CD4-positive, alpha-beta T cell (primary cell): ENCODE results near the gene CAMSAP1. TPM values are rescaled to one million over a fixed set of nuclear protein-coding genes. Genes with fewer than 3 reads are reported as not detected.

ENCODE experiments used
- ATAC-seq: fragments of 200-7000 bp; cut with Tn5 transposase; one replicate; pipeline ENCODE4 v1.10.0; 2022; ENCODE audit warnings: mild to moderate bottlenecking; ENCODE audit not compliant: poor library complexity
- CTCF ChIA-PET: fragments of 350-600 bp; sonication (Branson Sonifier 250); formaldehyde crosslinking; loops from one replicate; lab custom pipeline; 2021; ENCODE audit warnings: antibody characterized with exemption, inconsistent platforms; lab: Charles Lee
- POLR2A ChIA-PET: fragments of 350-600 bp; sonication (Branson Sonifier 250); formaldehyde crosslinking; loops from one replicate; lab custom pipeline; 2021; ENCODE audit warnings: antibody characterized with exemption, inconsistent platforms; lab: Charles Lee
- DNase-seq, 14 experiments: peaks; one replicate each; pipeline ENCODE4 v3.0.0-alpha.2; 2013 to 2020; ENCODE audit warnings: mixed read lengths in 2 of 14
- H3K27ac ChIP-seq, 2 donors: one replicate each; pipeline versions ENCODE4 v1.5.1 to v1.7.0; 2013; ENCODE audit warnings: low read length in 2 of 2, low read depth in 1 of 2, mild to moderate bottlenecking in 1 of 2
- H3K27me3 ChIP-seq, 2 experiments: 1 replicate in 1 of 2; 2 replicates in 1 of 2; pipeline versions ENCODE4 v1.6.1 to v1.7.0; 2013; ENCODE audit warnings: low read length in 2 of 2, control low read depth in 1 of 2, mild to moderate bottlenecking in 1 of 2, moderate library complexity in 1 of 2; ENCODE audit not compliant: insufficient read depth in 2 of 2, control insufficient read depth in 1 of 2
- H3K36me3 ChIP-seq: one replicate; pipeline ENCODE4 v1.6.1; 2013; ENCODE audit warnings: low read length, control low read depth; ENCODE audit not compliant: insufficient read depth
- H3K4me1 ChIP-seq: one replicate; pipeline ENCODE4 v1.6.1; 2013; ENCODE audit warnings: low read length, control low read depth; ENCODE audit not compliant: insufficient read depth
- H3K4me3 ChIP-seq: one replicate; pipeline ENCODE4 v1.5.1; 2013; ENCODE audit warnings: mild to moderate bottlenecking, low read length, moderate library complexity
- H3K9me3 ChIP-seq, 2 experiments: 1 replicate in 1 of 2; 2 replicates in 1 of 2; pipeline versions ENCODE4 v1.6.1 to v1.7.0; 2013; ENCODE audit warnings: low read length in 2 of 2, mild to moderate bottlenecking in 2 of 2, control low read depth in 1 of 2, moderate library complexity in 1 of 2; ENCODE audit not compliant: control insufficient read depth in 1 of 2, insufficient read depth in 1 of 2
- H3K27ac Mint-ChIP-seq: one replicate; pipeline ENCODE4 v1.8.0; 2020; ENCODE audit warnings: mixed read lengths
- H3K27me3 Mint-ChIP-seq: one replicate; pipeline ENCODE4 v1.8.0; 2021; ENCODE audit warnings: mixed read lengths
- H3K36me3 Mint-ChIP-seq: one replicate; pipeline ENCODE4 v1.8.0; 2021; ENCODE audit warnings: low read depth, mixed read lengths
- H3K4me1 Mint-ChIP-seq: one replicate; pipeline ENCODE4 v1.8.0; 2021; ENCODE audit warnings: low read depth, mixed read lengths
- H3K4me3 Mint-ChIP-seq: one replicate; pipeline ENCODE4 v1.8.0; 2020; ENCODE audit warnings: mild to moderate bottlenecking, mixed read lengths
- H3K9me3 Mint-ChIP-seq: one replicate; pipeline ENCODE4 v1.8.0; 2020; ENCODE audit warnings: mixed read lengths
- intact Hi-C, 2 experiments: fragments of 100-400 bp; cut with DNase I in 1 of 2; cut with micrococcal nuclease in 1 of 2; formaldehyde crosslinking; loops; one replicate each; pipeline versions ENCODE4 v1.15.1 to v1.9.0; 2023 to 2025; cut with DNase I, micrococcal nuclease
- total RNA-seq, 174 experiments: library from RNA in 2 of 174; stranded (reverse) in 2 of 174; gene quantifications; one replicate each; pipeline ENCODE4 v1.2.3 and lab custom pipeline; 2021 to 2026
- TF ChIP-seq, protein P1 (sequence below): fragments of 200-600 bp; IDR thresholded peaks from one replicate; pipeline ENCODE4 v1.8.0; 2022; ENCODE audit warnings: antibody characterized with exemption, mild to moderate bottlenecking

Gene CAMSAP1
- total RNA-seq, 2 experiments from 2014 or later = 16.8 to 18.2 TPM

DNA sequence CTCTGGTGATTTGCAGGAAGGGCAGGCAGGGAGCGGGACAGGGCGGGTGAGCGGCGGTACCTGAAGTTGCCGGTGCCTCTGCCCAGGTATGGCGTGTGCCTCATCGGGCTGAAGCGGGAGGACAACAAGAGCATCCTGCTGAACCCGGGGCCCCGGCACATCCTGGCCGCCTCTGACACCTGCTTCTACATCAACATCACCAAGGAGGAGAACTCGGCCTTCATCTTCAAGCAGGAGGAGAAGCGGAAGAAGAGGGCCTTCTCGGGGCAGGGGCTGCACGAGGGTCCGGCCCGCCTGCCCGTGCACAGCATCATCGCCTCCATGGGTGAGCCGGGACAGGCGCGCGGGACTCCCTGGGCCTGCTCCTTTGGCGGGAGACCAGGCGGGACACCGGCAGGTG is 136.6 kb downstream of the CAMSAP1 start:
- POLR2A ChIA-PET = no interaction called here
- Histone ChIP-seq H3K27ac (no peak overlapping the region), H3K4me3 (no peak overlapping the region), H3K27me3 (no peaks in the 10 kb centered on the region), H3K36me3 (no peaks in the 10 kb centered on the region), H3K4me1 (no peaks in the 10 kb centered on the region), H3K9me3 (peaks cover 16 to 30% of the 10 kb centered on the region in 2 experiments)
- DNase-seq = no peak
- Mint-ChIP-seq H3K4me1 (no peaks in the 10 kb centered on the region), H3K4me3 (no peak overlapping the region), H3K9me3 (no peaks in the 10 kb centered on the region), H3K27ac (no peak overlapping the region), H3K27me3 (no peaks in the 10 kb centered on the region), H3K36me3 (no peaks in the 10 kb centered on the region)
- ATAC-seq = no peak
- TF ChIP-seq, protein P1, sequence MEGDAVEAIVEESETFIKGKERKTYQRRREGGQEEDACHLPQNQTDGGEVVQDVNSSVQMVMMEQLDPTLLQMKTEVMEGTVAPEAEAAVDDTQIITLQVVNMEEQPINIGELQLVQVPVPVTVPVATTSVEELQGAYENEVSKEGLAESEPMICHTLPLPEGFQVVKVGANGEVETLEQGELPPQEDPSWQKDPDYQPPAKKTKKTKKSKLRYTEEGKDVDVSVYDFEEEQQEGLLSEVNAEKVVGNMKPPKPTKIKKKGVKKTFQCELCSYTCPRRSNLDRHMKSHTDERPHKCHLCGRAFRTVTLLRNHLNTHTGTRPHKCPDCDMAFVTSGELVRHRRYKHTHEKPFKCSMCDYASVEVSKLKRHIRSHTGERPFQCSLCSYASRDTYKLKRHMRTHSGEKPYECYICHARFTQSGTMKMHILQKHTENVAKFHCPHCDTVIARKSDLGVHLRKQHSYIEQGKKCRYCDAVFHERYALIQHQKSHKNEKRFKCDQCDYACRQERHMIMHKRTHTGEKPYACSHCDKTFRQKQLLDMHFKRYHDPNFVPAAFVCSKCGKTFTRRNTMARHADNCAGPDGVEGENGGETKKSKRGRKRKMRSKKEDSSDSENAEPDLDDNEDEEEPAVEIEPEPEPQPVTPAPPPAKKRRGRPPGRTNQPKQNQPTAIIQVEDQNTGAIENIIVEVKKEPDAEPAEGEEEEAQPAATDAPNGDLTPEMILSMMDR = no peak
- intact Hi-C loops = no loop called here
- CTCF ChIA-PET = no interaction called here

DNA sequence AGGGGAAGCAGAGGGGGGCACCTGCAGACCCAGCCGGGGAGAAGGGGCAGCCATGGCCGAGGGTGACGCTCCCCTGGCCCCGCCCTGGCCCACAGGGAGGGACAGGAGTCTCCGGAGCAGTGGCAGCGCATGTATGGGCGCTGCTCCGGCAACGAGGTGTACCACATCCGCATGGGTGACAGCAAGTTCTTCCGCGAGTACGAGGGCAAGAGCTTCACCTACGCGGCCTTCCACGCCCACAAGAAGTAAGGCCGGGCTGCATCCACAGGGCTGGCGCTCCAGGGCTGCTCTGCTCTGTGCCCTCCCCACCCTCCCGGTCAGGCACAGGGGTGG is 137.2 kb downstream of the CAMSAP1 start:
- intact Hi-C loops = no loop called here
- Histone ChIP-seq H3K36me3 (no peaks in the 10 kb centered on the region), H3K27me3 (no peaks in the 10 kb centered on the region), H3K4me3 (no peak overlapping the region), H3K9me3 (peaks cover 18 to 36% of the 10 kb centered on the region in 2 experiments), H3K27ac (no peak overlapping the region), H3K4me1 (no peaks in the 10 kb centered on the region)
- no peaks in the 10 kb centered on the region for H3K9me3 Mint-ChIP-seq
- TF ChIP-seq, protein P1 = no peak
- CTCF ChIA-PET = no interaction called here
- POLR2A ChIA-PET = no interaction called here
- no peaks in the 10 kb centered on the region for H3K36me3 Mint-ChIP-seq
- DNase-seq = peak in 1 of 14 experiments; percentile 25
- H3K27ac Mint-ChIP-seq = no peak overlapping the region
- H3K4me1 Mint-ChIP-seq = no peaks in the 10 kb centered on the region
- H3K27me3 Mint-ChIP-seq = no peaks in the 10 kb centered on the region
- no peak overlapping the region for H3K4me3 Mint-ChIP-seq
- no peak for ATAC-seq

DNA sequence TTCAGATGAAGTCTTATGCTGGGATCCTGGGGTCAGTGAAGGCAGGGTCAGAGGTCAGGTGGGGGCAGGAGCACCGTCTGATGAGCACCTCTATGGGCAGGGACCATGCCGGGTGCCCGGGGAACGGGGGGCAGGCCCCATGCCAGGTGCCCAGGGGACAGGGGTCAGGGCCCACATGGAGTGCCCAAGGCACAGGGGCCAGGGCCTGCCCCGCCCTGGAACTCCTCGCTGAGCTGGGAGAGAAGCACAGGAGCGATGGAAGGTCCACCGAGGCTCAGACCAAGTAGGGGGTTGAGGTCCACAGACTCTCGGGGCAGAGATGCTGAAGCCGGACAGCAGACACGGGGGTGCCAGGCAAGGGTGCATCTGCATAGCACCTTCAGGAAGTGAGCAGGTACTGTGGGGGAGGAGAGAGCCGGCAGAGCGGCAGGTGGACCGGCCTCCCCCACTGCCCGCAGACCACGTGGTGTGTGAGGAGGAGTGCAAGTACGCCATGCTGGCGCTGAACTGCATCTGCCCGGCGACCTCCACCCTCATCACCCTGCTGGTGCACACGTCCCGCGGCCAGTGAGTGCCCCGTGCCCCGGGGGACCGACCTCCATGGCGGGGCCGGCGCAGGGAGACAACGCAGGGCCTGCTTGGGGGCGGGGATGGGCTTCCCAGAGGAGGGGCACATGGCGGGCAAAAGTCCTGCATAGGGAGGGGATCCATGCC is 137.7 kb downstream of the CAMSAP1 start:
- Mint-ChIP-seq H3K4me1 (no peaks in the 10 kb centered on the region), H3K27me3 (no peaks in the 10 kb centered on the region), H3K27ac (no peak overlapping the region), H3K9me3 (no peaks in the 10 kb centered on the region), H3K4me3 (no peak overlapping the region), H3K36me3 (no peaks in the 10 kb centered on the region)
- CTCF ChIA-PET = no interaction called here
- no peak for DNase-seq
- no peak for ATAC-seq
- TF ChIP-seq, protein P1 = no peak
- no peaks in the 10 kb centered on the region for H3K4me1 ChIP-seq
- intact Hi-C loops = no loop called here
- POLR2A ChIA-PET = no interaction called here
- H3K36me3 ChIP-seq = no peaks in the 10 kb centered on the region
- no peak overlapping the region for H3K4me3 ChIP-seq
- peaks cover 18 to 41% of the 10 kb centered on the region in 2 experiments for H3K9me3 ChIP-seq
- H3K27me3 ChIP-seq = no peaks in the 10 kb centered on the region
- no peak overlapping the region for H3K27ac ChIP-seq
